ENCODE results near the gene SLC1A6.

GRCh38 chr19:14940266-14940665 is 39.4 kb downstream of the SLC1A6 start:
- no peak for TF ChIP-seq POLR2A (IDR thresholded peaks at IDR 0.05)
- no peak for TF ChIP-seq CTCF (IDR thresholded peaks at IDR 0.05)
